Aorta (tissue), 5 donors: ENCODE results near the gene KLHL2. TPM values are rescaled to one million over a fixed set of nuclear protein-coding genes. Genes with fewer than 3 reads are reported as not detected.
"Not testable (repeated sequence)": the region's sequence is repeated elsewhere in the genome, so short reads cannot be mapped to it uniquely, and the experiment has no call there.

ENCODE experiments used
- ATAC-seq: fragments of 200-7000 bp; cut with Tn5 transposase; one replicate; pipeline ENCODE4 v1.9.1; 2022; ENCODE audit warnings: moderate library complexity; ENCODE audit not compliant: low FRiP score
- DNase-seq, 2 donors: peaks; one replicate each; pipeline ENCODE4 v3.0.0-alpha.2; 2020
- H3K27ac ChIP-seq, 2 donors: one replicate each; pipeline ENCODE4 v1.5.1; 2013; ENCODE audit warnings: low read length in 2 of 2, mild to moderate bottlenecking in 2 of 2, moderate library complexity in 2 of 2, control low read depth in 1 of 2, inconsistent platforms in 1 of 2, low read depth in 1 of 2
- H3K27me3 ChIP-seq, 2 donors: one replicate each; pipeline ENCODE4 v1.6.1; 2013; ENCODE audit warnings: control low read depth in 1 of 2, low read length in 1 of 2, mild to moderate bottlenecking in 1 of 2, moderate library complexity in 1 of 2; ENCODE audit not compliant: insufficient read depth in 2 of 2, control insufficient read depth in 1 of 2
- H3K36me3 ChIP-seq, 2 donors: one replicate each; pipeline ENCODE4 v1.6.1; 2013; ENCODE audit warnings: control low read depth in 1 of 2, low read length in 1 of 2, mild to moderate bottlenecking in 1 of 2; ENCODE audit not compliant: insufficient read depth in 2 of 2, control insufficient read depth in 1 of 2
- H3K4me1 ChIP-seq, 2 donors: one replicate each; pipeline ENCODE4 v1.6.1; 2013; ENCODE audit warnings: low read length in 2 of 2, control low read depth in 1 of 2, mild to moderate bottlenecking in 1 of 2, moderate library complexity in 1 of 2; ENCODE audit not compliant: insufficient read depth in 2 of 2, control insufficient read depth in 1 of 2
- H3K4me3 ChIP-seq, 2 donors: one replicate each; pipeline ENCODE4 v1.5.1; 2013; ENCODE audit warnings: low read length in 2 of 2, control low read depth in 1 of 2, mild to moderate bottlenecking in 1 of 2
- H3K9me3 ChIP-seq: one replicate; pipeline ENCODE4 v1.6.1; 2013; ENCODE audit warnings: mild to moderate bottlenecking, low read length; ENCODE audit not compliant: control insufficient read depth
- WGBS, 2 donors: extraction: QIAGEN DNeasy Blood & Tissue Kit; methylation state at CpG; one replicate each; pipeline ENCODE4 v1.1.7; 2013; 5-methylcytosine and 5-hydroxymethylcytosine counted together
- intact Hi-C, 2 donors: fragments of 100-400 bp; cut with DNase I; formaldehyde crosslinking; loops; one replicate each; pipeline versions ENCODE4 v1.14.2 to v1.15.0; 2022
- polyA plus RNA-seq, 2 donors: library from polyadenylated mRNA; stranded (reverse); fragments of 200-250 nt; gene quantifications; one replicate each; pipeline ENCODE4 v1.2.3, GENCODE V29; 2013
- total RNA-seq, 2 donors: library from RNA; stranded (reverse); fragmentation: NEBNext Ultra II Directional; extraction: Animal tissue kit (Norgen Biotek cat#: 25700); gene quantifications; one replicate each; pipeline ENCODE4 v1.2.1, GENCODE V29; 2021
- donor health status: healthy with polysubstance abuse.
- donor health status: Bipolar disorder and iron deficiency.
- donor health status: DM: no; HTN: no; CAD: no.
- donor health status: DM: no; HTN: no; CAD: no.
- donor health status: DM: yes; HTN: yes; CAD: no.

KLHL2 gene
- total and polyA plus RNA-seq, 4 donors, result 15.1 to 40.3 (median 29.0) TPM

DNA sequence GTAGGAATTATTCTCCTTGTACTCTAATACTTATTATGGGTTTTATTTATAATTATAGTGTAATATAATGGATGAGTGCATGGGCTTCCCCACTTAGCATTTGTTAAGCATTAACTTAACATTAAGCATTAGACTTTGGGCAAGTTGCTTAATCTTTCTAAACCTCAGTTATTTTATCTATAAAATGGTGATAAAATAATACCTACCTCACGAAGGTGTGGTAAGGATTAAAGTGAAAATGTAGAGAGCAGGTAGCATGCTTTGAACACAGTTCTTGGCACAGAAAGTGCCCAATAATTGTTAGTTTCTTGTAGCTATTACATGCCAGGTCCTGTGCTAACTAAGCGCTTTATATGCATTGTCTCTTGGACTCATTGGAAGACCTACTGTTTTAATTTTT is 122.7 kb downstream of the KLHL2 start:
- H3K27me3 ChIP-seq, result no peaks in the 10 kb centered on the region
- no peaks in the 10 kb centered on the region for H3K36me3 ChIP-seq
- WGBS, 2 donors, result 95 to 97% methylated on average over 2 of the region's 2 CpGs
- ATAC-seq, result no peak
- no peaks in the 10 kb centered on the region for H3K9me3 ChIP-seq
- peaks cover 0 to 2% of the 10 kb centered on the region in 2 donors for H3K4me1 ChIP-seq
- DNase-seq, result no peak
- no peak overlapping the region for H3K4me3 ChIP-seq
- intact Hi-C loops, result no loop called here
- no peak overlapping the region for H3K27ac ChIP-seq

DNA sequence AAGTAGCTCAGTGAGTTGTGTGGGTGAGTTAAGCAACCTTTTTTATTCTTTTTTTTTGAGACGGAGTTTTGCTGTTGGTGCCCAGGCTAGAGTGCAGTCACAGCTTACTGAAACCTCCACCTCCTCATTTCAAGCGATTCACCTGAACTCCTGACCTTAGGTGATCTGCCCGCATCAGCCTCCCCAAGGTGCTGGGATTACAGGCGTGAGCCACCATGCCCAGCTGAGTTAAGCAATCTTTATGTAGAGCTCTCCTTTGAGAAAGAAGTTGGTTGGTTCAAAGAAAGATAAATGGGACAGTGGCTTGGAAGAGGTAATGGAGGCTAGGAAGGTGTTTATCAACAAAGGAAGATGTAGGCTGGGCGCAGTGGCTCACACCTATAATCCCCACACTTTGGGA is 123.3 kb downstream of the KLHL2 start:
- WGBS, 2 donors, result 85 to 88% methylated on average over 5 of the region's 5 CpGs
- Histone ChIP-seq H3K4me1 (peaks cover 0 to 2% of the 10 kb centered on the region in 2 donors), H3K27ac (no peak overlapping the region), H3K9me3 (no peaks in the 10 kb centered on the region), H3K4me3 (no peak overlapping the region), H3K36me3 (no peaks in the 10 kb centered on the region), H3K27me3 (no peaks in the 10 kb centered on the region)
- ATAC-seq (no peak), DNase-seq (no peak)
- intact Hi-C loops, result no loop called here

DNA sequence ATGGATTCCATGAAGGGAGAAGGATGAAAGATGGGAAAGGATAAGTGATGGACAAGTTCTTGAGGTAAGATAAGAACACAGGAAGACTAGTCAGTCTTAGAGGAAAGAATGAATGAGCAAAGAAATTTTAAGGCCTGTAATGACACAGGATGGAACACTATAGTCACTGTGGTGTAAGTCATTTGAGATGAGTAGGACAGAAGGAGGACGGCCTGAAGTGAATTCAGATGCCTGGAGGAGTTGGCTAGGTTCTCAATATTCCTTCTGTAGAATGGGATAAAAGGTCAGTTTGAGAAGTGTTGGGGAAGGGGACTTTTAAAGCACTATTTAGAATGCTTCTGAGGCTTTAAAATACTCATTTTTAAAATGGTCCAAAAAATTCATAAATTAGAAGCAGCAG is 124.0 kb downstream of the KLHL2 start:
- no peaks in the 10 kb centered on the region for H3K9me3 ChIP-seq
- H3K27ac ChIP-seq, result no peak overlapping the region
- 86 to 89% methylated on average over 1 of the region's 1 CpG for WGBS, 2 donors
- DNase-seq, result no peak
- peaks cover 0 to 2% of the 10 kb centered on the region in 2 donors for H3K4me1 ChIP-seq
- no peak for ATAC-seq
- no peak overlapping the region for H3K4me3 ChIP-seq
- H3K36me3 ChIP-seq, result no peaks in the 10 kb centered on the region
- no peaks in the 10 kb centered on the region for H3K27me3 ChIP-seq
- intact Hi-C loops, result no loop called here

DNA sequence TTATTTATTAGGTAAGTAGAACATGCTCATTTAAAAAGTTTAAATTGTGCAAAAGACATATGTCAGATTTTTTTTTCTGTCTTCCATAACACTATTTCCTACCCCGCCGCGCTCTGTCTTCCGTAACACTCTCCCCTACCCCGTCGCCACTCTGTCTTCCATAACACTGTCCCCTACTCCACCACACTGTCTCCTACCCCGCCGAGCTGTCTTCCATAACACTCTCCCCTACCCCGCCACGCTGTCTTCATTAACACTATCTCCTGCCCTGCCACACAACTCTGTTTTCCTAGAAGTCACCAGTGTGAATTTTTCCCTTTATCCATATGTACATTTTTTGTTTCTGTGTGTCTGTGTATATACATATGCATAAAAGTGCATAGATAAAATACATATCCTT is 124.5 kb downstream of the KLHL2 start:
- 70 to 81% methylated on average over 10 of the region's 10 CpGs for WGBS, 2 donors
- intact Hi-C loops, result no loop called here
- Histone ChIP-seq H3K27ac (no peak overlapping the region), H3K9me3 (no peaks in the 10 kb centered on the region), H3K4me1 (peaks cover 2 to 3% of the 10 kb centered on the region in 2 donors), H3K36me3 (no peaks in the 10 kb centered on the region), H3K4me3 (no peak overlapping the region), H3K27me3 (no peaks in the 10 kb centered on the region)
- DNase-seq (no peak), ATAC-seq (no peak)

DNA sequence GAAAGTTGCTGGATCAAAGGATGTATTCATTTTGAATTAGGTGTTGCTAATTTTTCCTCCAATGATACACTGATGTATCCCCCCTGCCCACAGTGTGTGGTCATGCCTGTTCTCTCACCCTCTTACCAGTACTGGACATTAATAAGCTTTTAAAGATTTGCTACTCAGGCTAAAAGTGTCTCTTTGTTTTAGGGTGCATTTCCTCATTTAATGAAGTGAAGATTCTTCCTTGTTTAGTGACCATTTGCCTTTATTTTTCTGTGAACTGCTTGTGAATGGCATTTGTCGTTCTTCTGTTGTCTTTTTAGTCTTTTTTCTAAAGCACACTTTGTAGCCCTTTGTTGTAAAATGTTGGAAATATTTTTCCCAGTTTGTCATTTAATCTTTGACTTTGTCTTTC is 125.1 kb downstream of the KLHL2 start:
- no peak overlapping the region for H3K4me3 ChIP-seq
- ATAC-seq (no peak), DNase-seq (no peak)
- no peak overlapping the region for H3K27ac ChIP-seq
- intact Hi-C loops, result no loop called here
- no peaks in the 10 kb centered on the region for H3K36me3 ChIP-seq
- no peaks in the 10 kb centered on the region for H3K9me3 ChIP-seq
- H3K4me1 ChIP-seq, result peaks cover 2 to 7% of the 10 kb centered on the region in 2 donors
- WGBS, 2 donors, result 39 to 50% methylated on average over 1 of the region's 1 CpG
- H3K27me3 ChIP-seq, result no peaks in the 10 kb centered on the region

DNA sequence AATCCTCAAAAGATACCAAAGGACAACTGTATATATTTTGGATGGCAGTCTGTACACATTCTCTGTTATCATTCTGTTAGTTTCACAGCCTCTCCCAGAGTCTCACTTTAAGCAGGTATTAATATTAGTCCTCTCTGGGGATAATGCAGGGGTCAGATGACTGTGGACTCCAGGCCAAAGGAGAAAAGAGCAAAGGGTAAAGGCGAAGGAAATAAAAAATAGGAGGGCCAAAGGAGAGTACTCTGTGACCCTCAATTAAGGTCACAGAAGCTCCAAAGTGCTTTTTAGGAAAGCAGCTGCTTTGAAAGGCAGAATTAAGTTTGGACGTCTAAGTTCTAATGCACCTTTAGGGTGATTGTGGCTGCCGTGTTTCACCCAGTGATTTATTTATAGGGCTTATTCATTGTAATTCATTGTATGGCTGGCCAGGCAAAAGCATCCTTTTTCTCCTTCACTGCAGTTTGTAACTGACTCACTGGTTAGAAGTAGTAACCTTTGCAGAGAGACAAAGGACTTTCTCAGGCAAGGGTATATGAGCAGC is 127.9 kb downstream of the KLHL2 start:
- 64 to 65% methylated on average over 3 of the region's 3 CpGs for WGBS, 2 donors
- ATAC-seq, result no peak
- intact Hi-C loops, result no loop called here

DNA sequence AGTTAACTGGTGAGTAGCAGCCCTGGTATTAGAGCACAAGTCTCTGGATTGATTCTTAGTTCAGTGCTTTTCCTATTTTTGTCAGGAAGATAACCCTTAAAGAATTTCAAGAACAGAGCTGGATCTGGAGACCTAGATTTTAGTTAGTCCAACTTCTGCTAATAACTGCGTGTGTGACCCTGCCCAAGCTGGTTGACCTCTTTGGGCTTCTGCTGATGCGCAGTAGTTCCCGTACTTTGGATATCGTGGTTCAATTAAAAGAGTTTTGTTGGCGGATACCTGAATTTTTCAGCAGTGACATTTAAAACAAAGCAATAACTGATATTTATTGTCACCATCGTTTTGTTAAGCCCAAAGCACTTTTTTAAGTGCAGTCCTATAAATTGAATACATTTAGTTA is 129.4 kb downstream of the KLHL2 start:
- H3K27me3 ChIP-seq, result no peaks in the 10 kb centered on the region
- ATAC-seq (no peak), DNase-seq (no peak)
- H3K36me3 ChIP-seq, result no peaks in the 10 kb centered on the region
- H3K27ac ChIP-seq, result no peak overlapping the region
- H3K4me1 ChIP-seq, result peaks cover 0 to 7% of the 10 kb centered on the region in 2 donors
- H3K9me3 ChIP-seq, result no peaks in the 10 kb centered on the region
- WGBS, 2 donors, result 78 to 87% methylated on average over 6 of the region's 6 CpGs
- no peak overlapping the region for H3K4me3 ChIP-seq
- intact Hi-C loops, result no loop called here

More for the DNA sequence above, 127.9 kb downstream of the KLHL2 start:
- no peaks in the 10 kb centered on the region for H3K36me3 ChIP-seq
- H3K27me3 ChIP-seq, result no peaks in the 10 kb centered on the region
- H3K4me3 ChIP-seq, result no peak overlapping the region
- H3K27ac ChIP-seq, result no peak overlapping the region
- no peaks in the 10 kb centered on the region for H3K9me3 ChIP-seq
- peaks cover 0 to 7% of the 10 kb centered on the region in 2 donors for H3K4me1 ChIP-seq
- DNase-seq, result no peak

DNA sequence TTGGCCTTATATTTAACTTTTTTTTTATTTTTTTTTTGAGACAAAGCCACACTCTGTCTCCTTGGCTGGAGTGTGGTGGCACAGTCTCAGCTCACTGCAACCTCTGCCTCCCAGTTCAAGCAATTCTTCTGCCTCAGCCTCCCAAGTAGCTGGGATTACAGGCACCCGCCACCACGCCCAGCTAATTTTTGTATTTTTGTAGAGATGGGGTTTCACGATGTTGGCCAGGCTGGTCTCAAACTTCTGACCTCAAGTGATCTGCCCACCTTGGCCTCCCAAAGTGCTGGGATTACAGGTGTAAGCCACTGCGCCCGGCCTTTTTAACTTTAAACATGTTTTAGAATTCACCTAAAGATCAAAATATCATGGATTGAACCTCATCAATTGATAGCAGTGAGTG is 135.0 kb downstream of the KLHL2 start:
- intact Hi-C loops, H3K4me1 ChIP-seq, H3K27ac ChIP-seq, H3K27me3 ChIP-seq, H3K4me3 ChIP-seq, DNase-seq, H3K36me3 ChIP-seq, H3K9me3 ChIP-seq, ATAC-seq: not testable (repeated sequence)
- WGBS, 2 donors, result 95 to 97% methylated on average over 5 of the region's 5 CpGs

DNA sequence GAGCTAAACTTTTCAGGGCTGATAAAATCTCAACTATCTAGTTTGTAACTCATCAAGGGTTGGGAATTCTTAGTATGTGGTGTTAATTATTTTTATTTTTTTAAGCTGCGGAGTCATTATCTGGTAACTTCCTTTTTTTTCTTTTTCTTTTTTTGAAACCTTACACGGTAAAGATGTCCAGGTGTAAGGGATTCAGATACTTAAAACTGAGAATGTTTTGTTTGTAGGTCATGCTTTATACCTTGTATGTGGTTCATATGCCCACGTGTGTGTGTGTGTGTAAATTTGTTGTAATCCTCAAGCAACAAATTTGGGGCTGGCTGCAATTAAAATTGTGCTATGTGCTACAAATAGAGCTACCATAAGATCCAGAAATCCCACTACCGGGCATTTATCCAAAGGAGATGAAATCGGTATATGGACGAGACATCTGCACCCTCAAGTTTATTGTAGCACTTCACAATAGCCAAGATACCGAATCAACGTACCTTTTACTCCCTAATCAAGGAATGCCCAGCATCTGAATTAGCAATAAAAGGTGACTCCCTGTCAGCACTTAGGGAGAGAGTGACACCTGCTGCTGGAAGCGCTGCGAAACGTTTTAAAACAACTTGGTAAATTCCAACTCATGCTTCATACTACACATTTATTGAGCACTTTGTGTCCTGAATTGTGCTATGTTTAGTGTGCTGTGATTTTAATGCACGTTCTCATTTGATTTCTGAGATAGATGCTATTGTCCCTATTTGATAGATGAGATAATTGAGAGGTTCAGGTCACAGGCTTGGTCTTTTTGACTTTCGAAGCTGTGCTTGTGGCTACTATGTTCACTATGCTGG is 136.2 kb downstream of the KLHL2 start:
- no peaks in the 10 kb centered on the region for H3K27me3 ChIP-seq
- WGBS, 2 donors, result 75 to 78% methylated on average over 13 of the region's 13 CpGs
- no peaks in the 10 kb centered on the region for H3K36me3 ChIP-seq
- H3K9me3 ChIP-seq, result no peaks in the 10 kb centered on the region
- H3K4me1 ChIP-seq, result no peaks in the 10 kb centered on the region
- intact Hi-C loops, result no loop called here
- no peak overlapping the region for H3K4me3 ChIP-seq
- DNase-seq (no peak), ATAC-seq (no peak)
- no peak overlapping the region for H3K27ac ChIP-seq
